Epithelial cell of esophagus (primary cell): ENCODE measurements around the gene ZNF366.

Experiments
- DNase-seq: peaks from one replicate; pipeline ENCODE4 v3.0.0; 2010; ENCODE audit warnings: low read depth
- H3K4me3 ChIP-seq: 2 replicates; pipeline ENCODE4 v1.5.1; 2011; ENCODE audit warnings: mild to moderate bottlenecking, low read length, control low read depth
- CTCF ChIP-seq: IDR thresholded peaks from 2 replicates; pipeline ENCODE4 v1.5.1; 2011; ENCODE audit warnings: low read depth, mild to moderate bottlenecking, low read length, control low read depth, inconsistent platforms; ENCODE audit not compliant: insufficient read depth; ENCODE audit errors: missing control alignments

The ZNF366 gene

GRCh38 chr5:72537166-72537565 is 30.0 kb upstream of the ZNF366 start:
- no peak for TF ChIP-seq CTCF
- H3K4me3 ChIP-seq, result no peak overlapping the region
- no peak for DNase-seq

- H3K4me3 ChIP-seq, result no peak overlapping the region
- no peak for DNase-seq
Measured at GRCh38 chr5:72531496-72532190, 24.4 kb upstream of the ZNF366 start.

GRCh38 chr5:72530196-72530595 is 23.0 kb upstream of the ZNF366 start:
- H3K4me3 ChIP-seq, result no peak overlapping the region
- no peak for DNase-seq
- TF ChIP-seq CTCF, result no peak

More at GRCh38 chr5:72531496-72532190, 24.4 kb upstream of the ZNF366 start:
- no peak for TF ChIP-seq CTCF

- no peak for TF ChIP-seq CTCF
- no peak for DNase-seq
- no peak overlapping the region for H3K4me3 ChIP-seq
Measured at GRCh38 chr5:72529383-72529782, 22.2 kb upstream of the ZNF366 start.

- DNase-seq, result peak; percentile 85
- TF ChIP-seq CTCF, result no peak
- H3K4me3 ChIP-seq, result no peak overlapping the region
Measured at GRCh38 chr5:72525816-72526215, 18.6 kb upstream of the ZNF366 start.

GRCh38 chr5:72523960-72524582 is 16.9 kb upstream of the ZNF366 start:
- TF ChIP-seq CTCF, result peak; percentile 66
- H3K4me3 ChIP-seq, result no peak overlapping the region
- DNase-seq, result peak; percentile 86

GRCh38 chr5:72522607-72523006 is 15.4 kb upstream of the ZNF366 start:
- DNase-seq, result no peak
- no peak for TF ChIP-seq CTCF
- no peak overlapping the region for H3K4me3 ChIP-seq
